CD4-positive, alpha-beta T cell treated with Interleukin-17A for 1 hour (primary cell): ENCODE data around the gene KIAA1217.

ENCODE experiments used
- DNase-seq: peaks from one replicate; pipeline ENCODE4 v3.0.0-alpha.2; 2020

Gene KIAA1217

GRCh38 chr10:24568042-24568441 is 359.1 kb downstream of the KIAA1217 start:
- DNase-seq, result no peak

DNA sequence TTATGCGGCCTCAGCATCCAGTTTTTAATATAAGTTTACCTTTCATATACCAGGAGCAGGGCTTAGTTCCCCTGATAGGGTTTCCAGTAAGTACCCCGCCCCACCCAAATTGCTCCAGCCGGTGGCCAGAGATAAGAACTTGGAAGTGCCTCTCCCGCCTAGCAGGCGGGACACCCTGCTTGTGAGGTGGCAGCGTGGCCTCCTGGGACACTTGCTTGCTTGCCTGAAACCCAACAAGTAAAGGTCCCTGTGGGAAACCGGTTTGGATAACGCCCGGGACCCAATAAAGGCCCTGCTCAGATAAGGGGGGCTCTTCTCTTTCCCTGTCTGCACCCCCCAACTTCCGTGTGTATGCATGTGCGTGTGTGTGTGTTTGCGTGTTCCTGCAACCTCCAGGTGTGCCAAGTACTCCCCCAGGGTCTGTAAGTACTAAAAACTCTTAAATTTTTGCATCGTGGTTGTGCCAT is 360.4 kb downstream of the KIAA1217 start:
- no peak for DNase-seq

DNA sequence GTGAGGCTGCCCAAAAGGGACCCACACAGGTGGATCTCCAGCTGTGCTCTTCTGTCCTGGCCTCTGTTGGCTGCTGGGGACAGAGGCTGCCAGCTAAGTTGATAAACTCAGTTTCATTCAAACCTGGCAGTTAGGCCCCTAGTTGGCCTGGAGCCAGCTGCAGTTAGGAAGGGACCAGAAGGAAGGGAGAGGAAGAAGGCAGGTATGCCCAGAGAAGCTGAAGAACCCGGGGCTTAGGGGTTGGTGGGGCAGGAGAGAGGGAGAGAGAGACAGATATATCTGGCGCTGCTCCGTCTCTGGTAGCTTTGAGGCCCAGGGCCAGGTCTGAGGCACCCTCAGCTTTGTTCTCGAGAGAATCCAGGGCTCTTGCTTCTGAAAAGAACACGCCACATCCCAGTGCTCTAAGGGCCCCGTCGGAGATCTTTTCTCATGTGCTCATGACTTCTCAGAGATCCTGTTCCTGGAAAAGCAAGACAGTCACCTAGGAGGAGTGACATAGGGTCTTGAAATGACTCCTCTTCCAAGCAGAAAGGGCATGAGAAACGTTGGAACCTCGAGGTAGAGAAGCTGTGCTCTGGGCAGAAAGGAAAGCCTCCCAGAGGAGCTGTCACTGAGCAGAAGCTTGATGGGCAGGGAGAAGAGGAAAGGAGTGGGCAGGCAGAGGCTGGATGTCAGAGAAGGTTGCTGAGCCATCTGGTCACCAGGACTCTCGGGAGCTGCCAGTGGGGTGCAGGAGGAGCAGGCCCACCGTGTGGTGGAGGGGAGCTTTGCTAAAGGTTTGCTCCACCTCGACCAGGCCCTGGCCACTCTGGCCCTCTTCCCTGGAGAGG is 361.1 kb downstream of the KIAA1217 start:
- no peak for DNase-seq

DNA sequence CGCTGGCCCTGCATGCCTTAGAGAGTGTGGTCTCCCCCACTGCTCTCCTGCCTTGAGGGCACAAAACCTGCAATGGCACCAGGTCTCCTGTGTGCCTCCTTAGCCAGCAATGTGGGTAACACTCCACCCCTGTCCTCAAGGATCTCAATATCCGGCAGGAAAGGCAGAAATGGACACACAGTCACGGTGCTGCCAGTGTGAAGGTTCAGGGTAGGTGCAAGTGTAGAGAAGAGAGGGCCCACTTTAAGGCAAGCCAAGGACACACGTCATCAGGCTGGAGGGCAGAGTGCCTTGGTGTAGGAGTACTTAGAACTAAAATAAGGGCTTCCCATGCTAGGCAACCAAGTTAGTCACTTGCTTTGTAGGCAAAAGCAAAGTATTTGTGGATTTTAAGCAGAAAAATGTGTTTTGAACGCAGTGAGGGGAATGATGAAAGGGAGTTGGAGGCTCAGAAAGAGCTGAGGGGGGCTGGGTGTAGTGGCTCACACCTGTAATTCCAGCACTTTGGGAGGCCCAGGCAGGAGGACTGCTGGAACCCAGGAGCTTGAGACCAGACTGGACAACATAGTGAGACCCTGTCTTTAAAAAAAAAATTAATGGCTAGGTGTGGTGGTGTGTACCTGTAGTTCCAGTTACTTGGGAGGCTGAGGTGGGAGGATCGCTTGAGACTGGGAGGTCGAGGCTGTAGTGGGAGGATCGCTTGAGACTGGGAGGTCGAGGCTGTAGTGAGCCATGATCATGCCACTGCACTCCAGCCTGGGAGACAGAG is 361.9 kb downstream of the KIAA1217 start:
- no peak for DNase-seq

GRCh38 chr10:24571870-24572450 is 363.0 kb downstream of the KIAA1217 start:
- no peak for DNase-seq

DNA sequence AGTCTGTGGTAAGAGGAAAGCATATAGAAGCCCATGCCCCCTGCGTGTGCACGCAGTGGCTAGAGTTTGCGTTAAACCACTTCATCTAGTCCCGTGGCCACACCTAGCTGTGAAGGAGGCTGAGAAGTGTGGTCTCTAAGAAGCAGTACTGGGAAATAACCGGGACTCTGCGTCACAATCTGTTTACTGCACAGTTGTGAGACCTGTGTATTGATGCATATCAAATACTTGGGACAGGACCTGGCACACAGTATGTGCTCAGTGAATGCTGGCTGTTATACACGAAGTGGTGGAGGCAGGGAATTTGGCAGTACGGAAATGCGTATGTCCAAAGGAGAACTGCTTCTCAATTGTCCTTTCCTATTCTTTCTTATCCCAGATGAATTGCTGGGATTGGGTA is 365.2 kb downstream of the KIAA1217 start:
- no peak for DNase-seq

DNA sequence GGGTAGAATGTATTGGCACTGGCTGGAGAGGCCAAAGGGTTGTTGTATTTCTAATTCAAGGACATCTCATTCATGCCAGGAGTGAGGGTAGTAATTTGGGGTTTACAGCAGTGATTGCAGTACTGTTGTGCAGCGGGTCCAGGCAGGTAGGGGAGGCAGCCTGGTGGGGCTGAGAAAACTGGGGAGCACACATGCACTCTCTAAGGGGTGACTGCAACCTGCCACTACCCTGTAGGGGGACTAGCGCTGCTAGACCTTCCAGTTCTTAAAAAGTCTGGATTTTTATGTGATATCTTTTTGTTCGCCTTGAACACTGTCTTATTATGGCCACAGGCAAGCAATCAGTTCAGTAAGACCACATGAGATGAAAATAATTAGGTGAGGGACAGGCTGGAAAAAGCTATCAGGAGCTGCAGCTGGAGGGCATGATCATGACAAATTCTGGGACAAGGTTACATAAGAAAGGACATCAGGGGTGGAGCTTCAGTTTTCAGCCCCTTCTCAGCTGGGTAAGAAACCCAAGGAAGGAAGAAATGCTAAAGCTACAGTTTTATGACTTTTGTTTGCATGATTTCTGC is 365.7 kb downstream of the KIAA1217 start:
- DNase-seq, result no peak

- DNase-seq, result no peak
These were observed 366.6 kb downstream of the KIAA1217 start for GRCh38 chr10:24575481-24576002.

DNA sequence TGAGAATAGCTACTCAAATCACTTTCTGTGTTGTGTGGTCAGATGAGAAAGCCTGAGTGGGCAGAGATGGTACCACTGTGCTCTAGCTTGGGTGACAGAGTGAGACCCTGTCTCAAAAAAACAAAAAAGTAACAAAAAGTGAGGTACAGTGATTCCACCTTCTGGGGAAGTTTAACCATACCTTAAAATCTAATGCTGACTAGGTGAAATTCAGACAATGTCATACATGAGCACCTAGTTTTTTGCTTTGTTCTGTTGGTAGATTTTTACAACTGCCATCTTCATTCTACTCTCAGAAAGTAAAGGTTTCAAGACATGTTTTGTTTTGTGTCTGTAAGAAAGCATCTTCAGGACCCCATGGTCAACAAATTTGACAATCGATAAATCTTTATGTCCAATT is 370.5 kb downstream of the KIAA1217 start:
- no peak for DNase-seq

DNA sequence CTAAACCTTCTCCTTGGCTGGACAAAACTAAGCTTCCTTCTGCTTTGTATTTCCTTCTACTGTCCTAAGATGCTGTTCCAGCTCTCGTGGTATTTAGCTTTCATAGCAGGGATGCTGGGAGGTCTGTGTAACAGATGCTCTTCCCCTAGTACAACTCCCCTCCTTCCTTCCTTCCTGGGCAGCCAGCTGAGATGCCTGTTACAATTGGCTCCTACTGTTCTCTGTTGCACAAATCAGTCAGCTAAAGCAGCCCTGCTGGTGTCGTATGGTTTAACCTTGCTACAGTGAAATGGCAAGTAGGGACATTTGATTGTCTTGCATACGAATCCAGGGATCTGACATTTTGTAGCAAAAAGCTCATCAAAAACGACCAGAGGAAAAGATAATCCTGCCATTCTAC is 371.0 kb downstream of the KIAA1217 start:
- no peak for DNase-seq

GRCh38 chr10:24589265-24589664 is 380.3 kb downstream of the KIAA1217 start:
- no peak for DNase-seq

GRCh38 chr10:24590697-24591457 is 381.9 kb downstream of the KIAA1217 start:
- DNase-seq, result no peak

GRCh38 chr10:24596217-24596930 is 387.4 kb downstream of the KIAA1217 start:
- no peak for DNase-seq

- no peak for DNase-seq
These were observed 388.5 kb downstream of the KIAA1217 start for GRCh38 chr10:24597426-24597825.
